ENCODE data around the gene CARMIL3. TPM values are rescaled to one million over a fixed set of nuclear protein-coding genes. Genes with fewer than 3 reads are reported as not detected.

The CARMIL3 gene
- total and polyA plus RNA-seq, 2 experiments from 2014 or later, result 3.7 to 11.8 TPM

- TF ChIP-seq ZNF462 (CRISPR knock-in tag; IDR thresholded peaks at IDR 0.05) (no peak), CREB1 (CRISPR knock-in tag; IDR thresholded peaks at IDR 0.05; ENCODE audit: low read depth) (no peak)
These were observed 10.6 kb downstream of the CARMIL3 start (continued) for GRCh38 chr14:24062216-24062980.

DNA sequence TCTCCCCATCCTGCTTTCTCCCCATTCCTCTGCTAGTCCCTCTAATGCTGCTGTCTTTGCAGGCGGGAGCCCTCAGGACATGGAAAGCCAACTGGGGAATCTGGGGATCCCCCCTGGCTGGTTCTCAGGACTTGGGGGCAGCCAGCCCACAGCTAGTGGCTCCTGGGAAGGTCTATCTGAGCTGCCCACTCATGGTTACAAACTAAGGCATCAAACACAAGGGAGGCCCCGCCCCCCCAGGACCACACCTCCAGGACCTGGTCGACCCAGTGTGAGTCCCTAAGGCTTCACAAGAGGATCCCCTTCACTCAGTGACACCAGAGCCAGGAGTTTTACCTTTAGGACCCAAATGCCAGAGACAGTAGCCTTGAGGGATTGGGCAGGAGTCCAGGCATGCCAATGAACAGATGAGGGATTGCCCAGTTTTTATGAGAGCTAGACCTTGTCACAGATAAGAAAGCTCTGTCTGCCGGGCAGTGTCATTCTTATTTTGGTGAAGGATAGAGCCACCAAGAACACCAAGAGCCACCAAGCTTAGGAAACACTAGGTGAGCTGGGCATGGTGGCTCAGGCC, 11.5 kb downstream of the CARMIL3 start:
- no peaks in the 10 kb centered on the region; the same call in 2 of the 3 replicates for H3K9me3 Mint-ChIP-seq
- no peak for ATAC-seq

More for the DNA sequence above, 11.5 kb downstream of the CARMIL3 start:
- H4K20me1 ChIP-seq (replicated peaks; ENCODE audit: insufficient read depth), result no peaks in the 10 kb centered on the region
- Mint-ChIP-seq H3K27me3 (ENCODE audit: insufficient read depth, low read depth, poor library complexity) (peaks cover 2% of the 10 kb centered on the region), H3K36me3 (ENCODE audit: low read depth) (peaks cover 12% of the 10 kb centered on the region; the same call in 2 of the 3 replicates), H3K4me3 (no peak overlapping the region), H3K27ac (no peak overlapping the region), H3K4me1 (peaks cover 13% of the 10 kb centered on the region)
- no peaks in the 10 kb centered on the region for H3K79me2 ChIP-seq (replicated peaks; ENCODE audit: insufficient read depth)
- H3K36me3 ChIP-seq (ENCODE audit: insufficient read depth), result no peaks in the 10 kb centered on the region
- no peaks in the 10 kb centered on the region for H3F3A ChIP-seq (replicated peaks; ENCODE audit: low read depth)
- H3K9me2 ChIP-seq (ENCODE audit: insufficient read depth), result no peaks in the 10 kb centered on the region
- no peaks in the 10 kb centered on the region for H3K27me3 ChIP-seq (ENCODE audit: insufficient read depth)
- no peaks in the 10 kb centered on the region for H3K4me1 ChIP-seq (ENCODE audit: insufficient read depth)
- H3K4me2 ChIP-seq, result no peak overlapping the region
- H3K4me3 ChIP-seq, result no peak overlapping the region
- TF ChIP-seq EZH2phosphoT487 (IDR thresholded peaks at IDR 0.05; ENCODE audit: unreplicated experiment) (no peak), REST (IDR thresholded peaks at IDR 0.05; ENCODE audit: unreplicated experiment) (no peak)
- H2AFZ ChIP-seq, result no peak overlapping the region
- no peak for DNase-seq (ENCODE audit: low spot score)
- H3K27ac ChIP-seq (ENCODE audit: low read depth), result no peak overlapping the region
